Measurements from ENCODE around the gene SWAP70.

DNA sequence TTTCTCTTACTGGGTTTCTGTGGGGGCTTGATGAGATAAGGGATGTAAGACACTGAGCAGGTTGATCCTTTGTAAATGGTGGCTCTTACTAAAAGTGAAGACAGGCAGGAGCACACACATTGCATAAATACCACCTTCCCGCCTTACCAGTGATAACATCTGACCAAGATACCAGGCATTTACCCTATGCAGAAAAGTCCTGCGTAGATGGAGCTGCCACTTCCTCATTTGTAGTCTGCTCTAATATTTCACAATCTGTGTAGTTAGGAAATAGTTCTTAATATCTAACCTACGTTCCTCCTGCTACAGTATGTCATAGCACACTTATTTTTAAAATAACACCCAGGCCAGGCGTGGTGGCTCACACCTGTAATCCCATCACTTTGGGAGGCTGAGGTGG, 23.9 kb upstream of the SWAP70 start:
- TF ChIP-seq, protein P1, sequence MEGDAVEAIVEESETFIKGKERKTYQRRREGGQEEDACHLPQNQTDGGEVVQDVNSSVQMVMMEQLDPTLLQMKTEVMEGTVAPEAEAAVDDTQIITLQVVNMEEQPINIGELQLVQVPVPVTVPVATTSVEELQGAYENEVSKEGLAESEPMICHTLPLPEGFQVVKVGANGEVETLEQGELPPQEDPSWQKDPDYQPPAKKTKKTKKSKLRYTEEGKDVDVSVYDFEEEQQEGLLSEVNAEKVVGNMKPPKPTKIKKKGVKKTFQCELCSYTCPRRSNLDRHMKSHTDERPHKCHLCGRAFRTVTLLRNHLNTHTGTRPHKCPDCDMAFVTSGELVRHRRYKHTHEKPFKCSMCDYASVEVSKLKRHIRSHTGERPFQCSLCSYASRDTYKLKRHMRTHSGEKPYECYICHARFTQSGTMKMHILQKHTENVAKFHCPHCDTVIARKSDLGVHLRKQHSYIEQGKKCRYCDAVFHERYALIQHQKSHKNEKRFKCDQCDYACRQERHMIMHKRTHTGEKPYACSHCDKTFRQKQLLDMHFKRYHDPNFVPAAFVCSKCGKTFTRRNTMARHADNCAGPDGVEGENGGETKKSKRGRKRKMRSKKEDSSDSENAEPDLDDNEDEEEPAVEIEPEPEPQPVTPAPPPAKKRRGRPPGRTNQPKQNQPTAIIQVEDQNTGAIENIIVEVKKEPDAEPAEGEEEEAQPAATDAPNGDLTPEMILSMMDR (conservative IDR thresholded peaks at IDR 0.05; ENCODE audit: low read depth, low read length), result no peak
- no peak for TF ChIP-seq EZH2 (IDR thresholded peaks at IDR 0.05; ENCODE audit: borderline replicate concordance, low read depth, low read length, poor library complexity, severe bottlenecking)
